GM11168 (cell line): ENCODE data around the gene HPS4.
"Not testable (repeated sequence)": the region's sequence is repeated elsewhere in the genome, so short reads cannot be mapped to it uniquely, and the experiment has no call there.

Source experiments
- in situ Hi-C: fragments of 300-500 bp; cut with MboI; formaldehyde crosslinking; loops from one replicate; pipeline ENCODE4 v1.12.0; 2022; ENCODE audit warnings: low sequenced_read_pairs; ENCODE audit not compliant: unreplicated experiment

The HPS4 gene

DNA sequence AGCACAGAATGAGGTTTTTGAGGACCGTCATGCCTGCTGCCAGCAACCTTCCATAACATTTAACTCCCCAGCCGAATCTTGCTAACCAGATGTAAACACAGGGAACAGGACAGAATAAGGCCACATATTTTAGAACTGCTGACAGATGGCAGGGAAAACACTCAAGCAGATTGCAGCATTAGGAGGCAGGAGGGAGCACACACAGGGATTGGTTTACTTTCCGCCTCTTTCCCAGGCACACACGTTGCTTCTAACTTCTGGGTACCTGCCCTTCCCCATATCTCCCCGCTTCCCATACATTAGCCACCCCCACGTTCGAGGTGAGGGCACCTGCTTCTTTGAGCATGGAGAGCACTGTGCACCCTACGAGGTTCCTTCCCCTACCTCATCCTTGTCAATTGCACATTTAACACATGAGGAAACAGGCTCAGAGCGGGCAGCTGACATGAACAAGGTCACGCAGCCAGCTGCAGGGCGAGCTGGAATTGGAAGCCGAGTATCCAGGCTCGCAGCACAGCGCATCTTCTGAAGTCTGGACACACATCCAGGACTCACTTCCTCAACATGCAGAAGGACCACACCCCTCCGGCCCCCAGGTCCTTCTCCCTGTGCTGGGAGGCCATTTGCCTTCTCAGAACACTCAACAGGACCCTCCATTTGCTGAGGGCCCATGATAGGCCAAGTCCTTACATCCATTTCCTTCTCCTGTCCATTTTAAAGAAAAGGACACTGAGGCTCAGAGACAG is 35.8 kb downstream of the HPS4 start:
- in situ Hi-C loops = no loop called here

- in situ Hi-C loops = no loop called here
These were observed 36.6 kb downstream of the HPS4 start for GRCh38 chr22:26446808-26447515.

DNA sequence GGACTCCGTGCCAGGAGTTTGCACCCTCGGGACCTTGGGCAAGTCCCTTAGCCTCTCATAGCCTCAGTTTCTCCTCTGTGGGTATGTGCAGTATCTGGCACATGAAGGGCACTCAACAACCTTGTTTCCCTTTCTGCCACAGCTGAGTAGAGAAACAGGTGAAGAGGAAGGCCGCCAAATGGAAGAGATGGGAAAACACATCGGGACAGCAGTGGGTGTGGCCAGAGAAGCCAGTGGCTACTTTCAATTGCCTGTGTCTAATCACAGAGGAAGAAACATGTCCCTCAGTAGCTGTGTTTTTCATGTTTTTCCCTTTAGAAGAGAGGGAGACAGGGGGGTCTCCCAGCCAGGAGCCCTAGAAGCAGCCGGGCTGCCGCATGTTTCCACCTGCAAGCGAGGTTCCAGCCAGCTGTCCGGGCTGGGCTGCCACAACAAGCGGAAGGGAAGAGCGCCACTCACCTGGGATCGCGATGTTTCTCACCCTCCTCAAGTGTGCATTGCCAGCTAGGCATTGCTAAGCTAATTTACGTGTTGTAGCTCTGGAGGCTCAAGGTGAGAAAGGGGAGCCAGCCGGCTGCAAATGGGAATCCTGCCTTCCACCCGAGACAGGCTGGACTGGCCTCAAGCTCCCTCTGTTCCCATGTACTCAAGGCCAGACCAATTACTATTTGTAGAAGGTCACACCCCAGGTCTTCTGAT is 37.9 kb downstream of the HPS4 start:
- in situ Hi-C loops = no loop called here

GRCh38 chr22:26444777-26445176 is 38.8 kb downstream of the HPS4 start:
- in situ Hi-C loops = no loop called here

DNA sequence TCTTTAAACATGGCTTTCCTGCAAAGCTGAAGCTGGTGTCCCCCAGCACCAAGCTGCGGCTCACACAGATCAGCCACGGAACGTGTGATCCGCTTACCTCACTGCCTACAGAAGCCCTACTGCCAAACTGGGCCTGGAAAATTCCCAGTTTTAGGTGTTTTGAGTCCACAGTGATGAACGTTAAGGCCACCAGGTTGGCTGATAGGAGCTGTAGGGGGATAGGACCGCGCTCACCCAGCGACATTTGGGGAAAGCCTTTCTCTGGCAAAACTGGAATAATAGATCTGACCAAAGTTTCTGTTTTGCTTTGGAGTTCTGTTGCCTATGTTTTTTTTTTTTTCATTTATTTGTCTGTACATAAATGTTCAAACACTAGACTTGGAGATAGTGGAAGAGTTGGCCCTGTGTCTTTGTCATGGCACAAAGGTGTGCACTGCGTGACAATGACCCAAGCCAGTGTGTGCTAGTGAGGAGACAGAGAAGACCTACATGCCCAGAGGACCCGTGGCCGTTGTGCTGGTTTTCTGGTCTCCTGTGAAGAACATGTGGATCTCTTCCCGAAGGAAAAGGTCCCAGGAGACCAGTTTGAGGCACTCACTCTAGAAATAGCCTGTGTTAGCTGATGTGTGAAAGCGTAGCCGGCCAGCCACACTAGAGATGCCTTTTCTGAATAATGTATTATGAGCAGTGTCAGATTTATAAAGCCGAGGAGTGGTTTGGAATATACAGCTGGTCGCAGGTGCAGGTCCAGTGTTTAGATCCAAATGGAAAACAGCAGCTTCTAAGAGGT is 39.5 kb downstream of the HPS4 start:
- in situ Hi-C loops = no loop called here

DNA sequence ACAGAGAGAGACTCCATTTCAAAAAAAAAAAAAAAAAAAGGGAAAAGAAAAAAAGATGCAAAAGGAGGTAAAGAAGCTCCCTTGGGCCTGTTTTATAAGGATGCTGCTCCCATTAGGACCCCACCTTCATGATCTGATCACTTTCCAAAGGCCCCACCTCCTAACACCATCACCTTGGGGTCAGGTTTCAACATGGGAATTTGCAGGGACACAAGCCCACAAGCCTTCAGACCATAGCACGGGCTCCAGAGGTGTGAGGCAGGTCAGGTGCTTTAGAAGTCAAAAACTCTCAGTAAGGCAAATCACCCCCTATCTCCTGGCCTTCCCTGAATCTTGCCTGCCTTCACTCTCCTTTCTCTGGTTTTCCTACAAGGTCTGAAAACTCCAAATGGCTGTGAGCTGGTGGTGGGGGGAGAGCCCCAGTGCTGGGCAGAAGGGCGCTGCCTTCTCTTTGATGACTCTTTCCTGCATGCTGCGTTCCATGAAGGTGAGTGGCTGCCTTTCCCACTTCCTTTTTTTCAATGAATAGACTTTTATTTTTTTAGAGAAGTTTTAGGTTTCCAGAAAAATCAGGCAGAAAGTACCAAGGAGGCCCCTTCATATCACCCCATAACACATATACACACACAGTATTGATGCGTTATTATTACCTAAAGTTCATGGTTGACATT is 41.4 kb downstream of the HPS4 start:
- in situ Hi-C loops = no loop called here

DNA sequence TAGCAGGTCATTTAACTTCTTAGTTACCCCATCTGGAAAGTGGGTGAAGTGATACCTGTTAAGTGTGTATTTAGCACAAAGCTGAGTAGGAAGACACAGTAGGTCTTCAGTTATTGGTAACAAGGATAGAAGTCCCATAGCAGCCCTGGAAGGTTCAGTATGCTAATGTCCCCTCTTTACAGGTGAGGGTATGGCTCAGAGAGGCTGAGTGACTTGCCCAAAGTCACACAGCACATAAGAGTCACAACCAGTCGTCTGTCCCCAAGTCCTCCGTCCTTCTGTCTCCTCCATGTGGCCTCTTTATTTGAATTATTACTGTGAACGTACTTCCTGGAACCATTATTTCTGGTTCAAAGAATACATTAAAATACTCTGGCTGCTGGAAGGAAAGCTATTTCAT is 44.0 kb downstream of the HPS4 start:
- in situ Hi-C loops = no loop called here

DNA sequence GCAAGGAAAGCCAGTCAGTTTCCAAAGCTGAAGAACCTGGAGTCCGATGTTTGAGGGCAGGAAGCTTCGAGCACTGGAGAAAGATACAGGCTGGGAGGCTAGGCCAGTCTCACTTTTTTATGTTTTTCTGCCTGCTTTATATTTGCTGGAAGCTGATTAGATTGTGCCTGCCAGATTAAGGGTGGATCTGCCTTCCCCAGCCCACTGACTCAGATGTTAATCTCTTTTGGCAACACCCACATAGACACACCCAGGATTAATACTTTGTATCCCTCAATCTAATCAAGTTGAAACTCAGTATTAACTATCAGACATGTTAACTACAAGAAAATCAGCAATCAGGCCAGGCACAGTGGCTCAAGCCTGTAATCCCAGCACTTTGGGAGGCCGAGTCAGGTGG is 44.8 kb downstream of the HPS4 start:
- in situ Hi-C loops = not testable (repeated sequence)

GRCh38 chr22:26437694-26438392 is 45.7 kb downstream of the HPS4 start:
- in situ Hi-C loops = no loop called here

DNA sequence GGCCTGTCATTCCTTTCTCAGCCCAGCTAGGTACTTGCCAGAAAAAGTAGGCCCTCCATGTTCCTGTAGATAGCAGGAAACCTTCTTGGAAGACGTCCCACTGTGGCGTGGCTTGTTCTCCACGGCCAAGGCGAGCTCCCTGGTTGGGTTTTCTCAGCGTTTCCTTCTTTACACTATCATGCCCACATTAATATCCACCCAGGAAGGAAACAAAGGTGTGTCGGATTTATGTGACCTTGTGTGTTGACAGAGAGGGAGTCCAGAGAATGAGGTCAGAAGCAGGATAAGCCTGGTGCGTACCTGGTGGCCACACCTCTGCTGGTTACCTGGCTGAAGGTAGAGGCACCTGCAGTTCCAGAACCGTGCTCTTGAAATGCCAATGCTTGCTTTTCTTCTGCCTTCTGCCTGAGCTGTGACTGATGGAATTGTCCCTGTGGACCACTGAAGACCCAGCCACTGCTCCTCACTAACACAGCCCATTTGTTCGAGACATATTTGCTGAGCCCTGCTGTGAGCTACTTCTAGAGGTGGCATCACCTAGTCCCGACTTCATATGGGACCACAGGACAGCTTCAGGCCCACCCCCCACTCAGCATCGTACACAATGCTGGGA is 46.6 kb downstream of the HPS4 start:
- in situ Hi-C loops = no loop called here

DNA sequence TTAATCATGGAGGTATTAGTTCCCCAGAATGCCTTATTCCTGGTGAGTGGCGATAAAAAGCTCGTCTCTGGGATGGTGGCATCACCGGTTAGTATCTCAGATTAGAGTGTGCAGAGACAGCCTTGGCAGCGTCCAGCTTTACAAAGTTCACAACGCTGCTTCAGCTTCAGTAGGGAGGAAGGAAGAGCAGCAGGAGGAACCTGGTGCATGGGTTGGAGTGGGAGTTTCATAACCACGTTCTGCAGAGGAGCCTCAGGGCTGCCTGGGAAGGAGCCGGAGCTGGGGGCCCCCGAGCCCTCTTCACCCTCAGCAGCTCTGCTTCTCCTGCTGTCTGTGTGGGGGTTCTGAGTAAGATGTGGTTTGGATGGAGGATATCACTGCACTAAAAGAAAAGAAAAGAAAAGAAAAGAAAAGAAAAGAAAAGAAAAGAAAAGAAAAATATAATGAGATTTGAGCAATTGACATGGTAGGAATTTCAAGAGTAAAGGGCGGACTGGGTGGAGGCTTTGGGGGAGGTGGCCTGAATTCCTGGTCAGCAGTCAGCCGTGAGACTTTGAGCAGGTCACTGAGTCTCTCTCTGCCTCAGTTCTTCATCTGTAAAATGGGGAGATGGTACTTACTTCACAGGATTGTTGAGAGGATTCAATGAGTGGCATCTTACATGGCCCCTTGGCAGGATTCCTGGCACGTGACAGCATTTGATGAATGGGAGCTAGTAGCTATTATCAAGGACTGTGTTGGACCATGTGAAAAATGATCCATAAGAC is 48.1 kb downstream of the HPS4 start:
- in situ Hi-C loops = no loop called here

DNA sequence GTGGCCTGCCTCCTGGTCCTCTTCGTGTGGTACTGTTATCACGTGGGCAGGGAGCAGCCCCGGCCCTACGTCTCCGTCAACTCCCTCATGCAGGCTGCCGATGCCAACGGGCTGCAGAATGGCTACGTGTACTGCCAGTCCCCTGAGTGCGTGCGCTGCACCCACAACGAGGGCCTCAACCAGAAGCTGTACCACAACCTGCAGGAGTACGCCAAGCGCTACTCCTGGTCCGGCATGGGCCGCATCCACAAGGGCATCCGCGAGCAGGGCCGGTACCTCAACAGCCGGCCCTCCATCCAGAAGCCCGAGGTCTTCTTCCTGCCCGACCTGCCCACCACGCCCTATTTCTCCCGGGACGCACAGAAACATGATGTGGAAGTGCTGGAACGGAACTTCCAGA is 49.8 kb downstream of the HPS4 start:
- in situ Hi-C loops = no loop called here

DNA sequence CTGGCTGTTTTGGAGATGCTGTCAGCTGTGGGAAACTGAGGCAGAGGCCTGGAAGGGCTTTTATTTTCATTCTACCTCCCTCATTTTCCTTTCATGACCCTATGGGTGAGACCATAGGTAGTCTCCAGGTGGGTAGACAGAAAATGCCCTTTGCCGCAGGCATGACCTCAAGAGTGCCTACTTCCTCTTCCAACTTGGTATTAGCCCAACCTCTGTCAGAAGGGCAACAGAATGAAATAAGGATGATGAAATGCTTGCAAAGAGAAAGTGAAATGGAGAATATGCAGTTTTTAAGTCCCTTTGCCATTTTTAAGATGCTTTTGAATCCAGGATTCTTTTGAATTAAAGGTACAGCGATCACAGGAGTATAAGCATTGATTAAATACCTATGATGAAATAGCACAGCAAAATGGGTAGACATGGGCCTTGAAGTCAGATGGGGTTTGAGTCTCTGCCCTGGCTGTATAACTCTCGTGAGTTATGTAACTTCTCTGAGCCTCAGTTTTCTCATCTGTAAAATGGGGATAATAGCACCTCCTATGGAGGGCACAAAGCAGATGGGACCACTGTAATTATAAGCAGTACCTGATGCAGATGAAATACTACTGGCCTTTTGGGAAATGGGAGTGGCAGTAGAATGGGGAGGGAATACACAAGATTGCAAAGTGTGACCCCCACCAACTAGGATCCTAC is 50.8 kb downstream of the HPS4 start:
- in situ Hi-C loops = no loop called here

- in situ Hi-C loops = no loop called here
These were observed 52.2 kb downstream of the HPS4 start for GRCh38 chr22:26431261-26431995.

DNA sequence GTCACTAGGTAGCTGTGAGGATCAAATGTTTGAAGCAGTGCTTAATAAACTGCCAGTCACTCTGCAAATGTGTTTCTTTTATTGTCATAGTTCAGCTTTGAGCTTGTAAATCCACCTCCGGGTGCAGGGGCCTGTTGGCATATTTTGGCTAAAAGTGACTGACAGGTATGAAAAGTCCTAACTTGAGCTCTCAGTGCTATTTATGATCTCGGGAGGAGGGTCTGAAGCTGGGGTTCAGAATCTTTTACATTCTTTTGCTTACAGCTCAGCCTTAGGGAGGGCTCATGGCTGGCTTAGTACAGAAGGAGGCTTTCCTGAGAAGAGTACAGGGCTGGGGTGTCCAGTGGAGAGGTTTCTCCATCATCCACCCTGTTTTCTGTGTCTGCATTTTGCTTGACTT is 53.0 kb downstream of the HPS4 start:
- in situ Hi-C loops = no loop called here

DNA sequence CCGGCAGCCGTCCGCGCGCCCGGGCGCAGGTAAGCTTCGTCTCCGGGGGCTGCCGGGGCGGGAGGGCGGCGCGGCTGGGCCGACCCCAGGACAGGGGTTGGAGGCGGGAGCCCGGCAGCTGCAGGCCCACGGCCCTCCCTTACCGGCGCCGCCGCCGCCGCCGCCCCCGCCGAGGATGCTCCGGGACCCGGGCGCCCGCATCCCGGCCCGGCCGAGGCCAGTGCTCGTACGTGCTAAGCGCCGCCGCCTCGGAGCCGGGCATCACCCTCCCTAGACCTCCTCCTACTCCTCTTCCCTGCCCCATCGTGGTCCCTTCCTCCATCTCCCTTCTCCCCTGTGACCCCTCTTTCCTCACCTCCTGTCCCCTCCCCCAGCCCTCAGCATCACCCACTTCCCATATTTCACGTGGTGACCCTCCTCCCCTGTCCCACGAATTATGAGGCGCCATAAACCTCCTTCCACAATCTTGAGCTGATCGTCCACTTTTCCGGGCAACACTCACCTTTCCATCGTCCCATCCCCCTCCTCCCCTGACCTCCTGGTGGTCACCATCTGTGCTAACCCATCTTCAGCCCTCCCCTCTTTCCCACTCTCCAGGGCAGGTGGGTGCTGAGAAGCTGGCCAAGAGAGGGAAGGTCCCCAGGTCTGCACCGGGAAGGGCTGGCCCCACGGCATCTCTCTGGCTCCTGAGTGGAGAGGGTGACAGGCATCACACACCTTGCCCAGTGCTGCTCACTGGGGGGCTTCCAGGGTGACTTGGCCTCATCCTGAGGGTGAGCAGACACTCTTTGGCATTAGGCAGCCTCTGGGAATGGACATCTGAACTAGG is 53.9 kb downstream of the HPS4 start:
- in situ Hi-C loops = no loop called here
